ENCODE measurements around the gene CHMP4A. TPM values are rescaled to one million over a fixed set of nuclear protein-coding genes. Genes with fewer than 3 reads are reported as not detected.
A peak's percentile ranks its signal among the peaks of the same experiment; 100 is the strongest.

CHMP4A gene
- total and polyA plus RNA-seq, 2 donors (not counting 1 experiment from before 2014, with no cell fraction given), result 91.2 to 103 TPM

- Mint-ChIP-seq H3K4me3 (peak overlapping the region; percentile 62), H3K27me3 (no peaks in the 10 kb centered on the region), H3K9me3 (ENCODE audit: insufficient read depth) (no peaks in the 10 kb centered on the region), H3K27ac (peak overlapping the region; percentile 37), H3K4me1 (peaks cover 54% of the 10 kb centered on the region)
- Histone ChIP-seq H4K20me1 (ENCODE audit: control insufficient read depth, insufficient read depth, low read length, poor library complexity, severe bottlenecking) (no peaks in the 10 kb centered on the region), H3K4me2 (replicated peaks; ENCODE audit: low read depth, low read length, poor library complexity, severe bottlenecking) (no peak overlapping the region), H3K9ac (ENCODE audit: low read length) (no peak overlapping the region), H3K36me3 (replicated peaks in 1 of 2; ENCODE audit: control extremely low read depth in 1 of 2, control insufficient read depth in 1 of 2, extremely low read depth in 1 of 2, insufficient read depth in 2 of 2, low read length in 1 of 2) (peaks cover 0 to 14% of the 10 kb centered on the region in 2 experiments), H3K9me3 (ENCODE audit: control extremely low read depth in 1 of 3, control insufficient read depth in 2 of 3, insufficient read depth in 1 of 3, low read length in 2 of 3) (no peaks in the 10 kb centered on the region), H3K27me3 (replicated peaks in 1 of 4; ENCODE audit: control extremely low read depth in 1 of 4, control insufficient read depth in 3 of 4, insufficient read depth in 4 of 4, low read length in 3 of 4) (no peaks in the 10 kb centered on the region), H3K27ac (ENCODE audit: low read length in 2 of 2) (no peak overlapping the region), H3K79me2 (ENCODE audit: control insufficient read depth, insufficient read depth, low read length) (peaks cover 52% of the 10 kb centered on the region), H2AFZ (ENCODE audit: insufficient read depth, low read depth, low read length, poor library complexity, severe bottlenecking) (no peak overlapping the region), H3K4me1 (ENCODE audit: control insufficient read depth in 2 of 2, insufficient read depth in 2 of 2, low read length in 2 of 2) (peaks cover 28 to 35% of the 10 kb centered on the region in 2 donors), H3K4me3 (ENCODE audit: control extremely low read depth in 1 of 5, extremely low read depth in 1 of 5, insufficient read depth in 1 of 5, low read depth in 2 of 5, low read length in 4 of 5) (no peak overlapping the region)
- intact Hi-C loops (cut with micrococcal nuclease), result no loop called here
- POLR2A ChIA-PET, result no interaction called here
- CTCF ChIA-PET, result no interaction called here
- no peak for TF ChIP-seq EZH2 (IDR thresholded peaks at IDR 0.05; ENCODE audit: borderline replicate concordance, insufficient read depth, low read depth, low read length, poor library complexity, severe bottlenecking)
- WGBS (ENCODE audit: insufficient coverage), result 97% methylated on average over 12 of the region's 15 CpGs
- DNase-seq (no peak), ATAC-seq (ENCODE audit: low read depth) (no peak)
Observed at GRCh38 chr14:24192933-24193332, 20.4 kb downstream of the CHMP4A start.

- intact Hi-C loops (cut with micrococcal nuclease), result no loop called here
- Histone ChIP-seq H4K20me1 (ENCODE audit: control insufficient read depth, insufficient read depth, low read length, poor library complexity, severe bottlenecking) (no peaks in the 10 kb centered on the region), H3K27ac (ENCODE audit: low read length in 2 of 2) (no peak overlapping the region), H3K36me3 (replicated peaks in 1 of 2; ENCODE audit: control extremely low read depth in 1 of 2, control insufficient read depth in 1 of 2, extremely low read depth in 1 of 2, insufficient read depth in 2 of 2, low read length in 1 of 2) (peaks cover 3 to 27% of the 10 kb centered on the region in 2 experiments), H3K9ac (ENCODE audit: low read length) (no peak overlapping the region), H3K4me3 (ENCODE audit: control extremely low read depth in 1 of 5, extremely low read depth in 1 of 5, insufficient read depth in 1 of 5, low read depth in 2 of 5, low read length in 4 of 5) (no peak overlapping the region), H3K79me2 (ENCODE audit: control insufficient read depth, insufficient read depth, low read length) (peaks cover 66% of the 10 kb centered on the region), H3K27me3 (replicated peaks in 1 of 4; ENCODE audit: control extremely low read depth in 1 of 4, control insufficient read depth in 3 of 4, insufficient read depth in 4 of 4, low read length in 3 of 4) (no peaks in the 10 kb centered on the region), H3K4me1 (ENCODE audit: control insufficient read depth in 2 of 2, insufficient read depth in 2 of 2, low read length in 2 of 2) (peaks cover 25 to 29% of the 10 kb centered on the region in 2 donors), H2AFZ (ENCODE audit: insufficient read depth, low read depth, low read length, poor library complexity, severe bottlenecking) (no peak overlapping the region), H3K4me2 (replicated peaks; ENCODE audit: low read depth, low read length, poor library complexity, severe bottlenecking) (no peak overlapping the region), H3K9me3 (ENCODE audit: control extremely low read depth in 1 of 3, control insufficient read depth in 2 of 3, insufficient read depth in 1 of 3, low read length in 2 of 3) (no peaks in the 10 kb centered on the region)
- no peaks in the 10 kb centered on the region for H3K9me3 Mint-ChIP-seq (ENCODE audit: insufficient read depth)
- ChIA-PET CTCF (interaction anchor here (1.5 to 3.4 kb wide), 3 partner anchors 23 to 120 kb away, joined by 4 to 11 read pairs (median 5); partner anchors contain the start of genes CHMP4A, LTB4R2 and TINF2), POLR2A (interaction anchor here (1.3 kb wide), 1 partner anchor 23 kb away, joined by 3 read pairs; the partner anchor contains the start of gene CHMP4A)
- H3K27ac Mint-ChIP-seq, result no peak overlapping the region
- peaks cover 50% of the 10 kb centered on the region for H3K4me1 Mint-ChIP-seq
- DNase-seq (no peak), ATAC-seq (ENCODE audit: low read depth) (no peak)
- H3K27me3 Mint-ChIP-seq, result no peaks in the 10 kb centered on the region
- no peak overlapping the region for H3K4me3 Mint-ChIP-seq
- TF ChIP-seq CTCF (IDR thresholded peaks at IDR 0.05), result no peak
- no peak for TF ChIP-seq EZH2 (IDR thresholded peaks at IDR 0.05; ENCODE audit: borderline replicate concordance, insufficient read depth, low read depth, low read length, poor library complexity, severe bottlenecking)
- 96% methylated on average over 8 of the region's 10 CpGs for WGBS (ENCODE audit: insufficient coverage)
Observed at GRCh38 chr14:24190416-24190815, 22.9 kb downstream of the CHMP4A start.

Data from B cell (primary cell).